T-helper 2 cell treated with Interferon-gamma antibody and Interleukin-4, amounts not matched to agents 5 μg/mL and 100 μg/mL, for 36 hours (primary cell): Measurements from ENCODE around the gene CMBL.
"Not testable (repeated sequence)": the region's sequence is repeated elsewhere in the genome, so short reads cannot be mapped to it uniquely, and the experiment has no call there.

Source experiments
- DNase-seq: peaks from one replicate; pipeline ENCODE4 v3.0.0; 2021; ENCODE audit warnings: low spot score
- H3K27ac Mint-ChIP-seq: one replicate; pipeline ENCODE4 v1.8.0; 2021; ENCODE audit warnings: mild to moderate bottlenecking, mixed read lengths
- H3K27me3 Mint-ChIP-seq: one replicate; pipeline ENCODE4 v1.8.0; 2021; ENCODE audit warnings: low read depth, mixed read lengths
- H3K36me3 Mint-ChIP-seq: one replicate; pipeline ENCODE4 v1.8.0; 2021; ENCODE audit warnings: low read depth, mixed read lengths
- H3K4me1 Mint-ChIP-seq: one replicate; pipeline ENCODE4 v1.8.0; 2021; ENCODE audit warnings: low read depth, mixed read lengths
- H3K4me3 Mint-ChIP-seq: one replicate; pipeline ENCODE4 v1.8.0; 2022; ENCODE audit warnings: mild to moderate bottlenecking, moderate library complexity, mixed read lengths
- H3K9me3 Mint-ChIP-seq: one replicate; pipeline ENCODE4 v1.8.0; 2021; ENCODE audit warnings: mixed read lengths

Gene CMBL

DNA sequence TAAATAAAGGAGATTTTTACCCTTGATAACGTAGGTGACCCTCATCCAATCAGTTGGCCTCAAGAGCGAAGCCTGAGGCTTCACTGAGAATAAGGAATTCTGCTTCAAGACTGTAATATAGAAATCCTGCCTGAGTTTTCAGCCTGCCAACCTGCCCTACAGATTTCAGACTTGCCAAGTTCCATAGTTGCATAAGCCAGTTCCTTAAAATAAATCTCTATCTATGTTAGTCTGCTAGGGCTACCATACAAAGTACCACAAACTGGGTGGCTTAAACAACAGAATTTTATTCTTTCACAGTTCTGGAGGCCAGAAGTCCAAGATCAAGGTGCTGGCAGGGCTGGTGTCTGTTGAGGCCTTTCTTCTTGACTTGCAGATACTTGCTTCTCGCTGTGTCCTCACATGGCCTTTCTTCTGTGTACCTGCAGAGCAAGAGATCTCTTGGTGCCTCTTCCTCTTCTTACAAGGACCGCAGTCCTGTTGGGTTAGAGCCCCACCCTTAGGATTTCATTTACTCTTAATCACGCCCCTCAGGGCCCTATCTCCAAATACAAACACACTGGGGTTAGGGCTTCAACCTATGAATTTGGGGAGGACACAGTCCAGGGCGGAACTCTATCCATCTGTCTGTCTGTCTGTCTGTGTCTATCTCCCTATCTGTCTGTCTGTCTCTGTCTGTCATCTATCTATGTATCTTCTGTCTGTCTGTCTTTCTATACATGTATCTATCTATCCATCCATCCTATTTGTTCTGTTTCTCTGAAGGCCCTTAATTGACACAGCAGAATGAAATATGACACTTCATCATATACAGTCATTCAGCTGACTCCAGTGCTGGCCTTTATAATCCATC, 17.0 kb upstream of the CMBL start:
- no peaks in the 10 kb centered on the region for H3K4me1 Mint-ChIP-seq
- no peak for DNase-seq
- H3K36me3 Mint-ChIP-seq = no peaks in the 10 kb centered on the region
- no peak overlapping the region for H3K27ac Mint-ChIP-seq
- H3K9me3 Mint-ChIP-seq = no peaks in the 10 kb centered on the region
- H3K27me3 Mint-ChIP-seq = peaks cover 14% of the 10 kb centered on the region
- no peak overlapping the region for H3K4me3 Mint-ChIP-seq

DNA sequence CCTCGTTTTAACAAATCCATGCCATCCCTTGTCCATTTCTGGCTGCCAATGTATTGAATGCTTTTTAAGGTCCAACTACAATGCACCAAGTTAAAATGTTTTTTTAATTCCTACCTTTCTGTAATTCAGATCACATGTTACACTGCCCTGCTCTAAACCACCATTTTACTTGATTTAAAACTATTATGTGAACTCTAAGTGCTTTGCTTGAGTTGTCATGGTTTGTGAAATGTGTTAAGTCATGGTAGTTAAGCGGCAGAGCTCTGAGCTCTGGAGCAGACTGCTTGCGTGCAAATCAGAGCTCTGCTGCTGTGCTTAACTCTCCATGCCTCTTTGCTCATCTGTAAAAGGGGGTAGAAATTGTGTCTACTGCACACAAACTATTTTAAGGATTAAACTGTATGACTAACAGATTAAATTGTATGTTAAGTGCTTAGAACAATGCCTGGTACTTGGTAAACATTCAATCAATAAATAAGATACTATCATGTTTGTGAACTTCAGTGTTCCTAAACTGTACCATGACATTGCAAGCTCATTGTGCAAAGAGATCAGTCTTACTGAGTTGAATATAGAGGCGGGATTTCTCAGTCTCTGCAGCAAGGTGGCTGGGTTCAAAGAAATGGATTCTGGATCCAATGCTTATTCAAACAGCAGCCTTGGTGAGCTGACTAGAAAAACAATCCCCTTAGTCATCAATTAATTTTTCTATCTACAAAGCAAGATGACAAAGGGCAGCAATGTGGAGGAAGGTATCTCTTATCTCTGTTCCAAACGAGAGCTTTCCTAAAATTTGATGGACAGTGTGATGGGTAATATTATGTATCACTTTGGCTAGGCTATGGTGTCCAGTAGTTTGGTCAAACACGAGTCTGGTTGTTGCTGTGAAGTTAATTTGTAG, 16.1 kb upstream of the CMBL start:
- peaks cover 5% of the 10 kb centered on the region for H3K27me3 Mint-ChIP-seq
- no peaks in the 10 kb centered on the region for H3K9me3 Mint-ChIP-seq
- no peak overlapping the region for H3K27ac Mint-ChIP-seq
- DNase-seq = no peak
- no peaks in the 10 kb centered on the region for H3K4me1 Mint-ChIP-seq
- no peaks in the 10 kb centered on the region for H3K36me3 Mint-ChIP-seq
- H3K4me3 Mint-ChIP-seq = no peak overlapping the region

GRCh38 chr5:10321882-10322281, 14.2 kb upstream of the CMBL start:
- Mint-ChIP-seq H3K27me3 (peaks cover 2% of the 10 kb centered on the region), H3K27ac (no peak overlapping the region), H3K4me1 (no peaks in the 10 kb centered on the region), H3K4me3 (no peak overlapping the region), H3K9me3 (no peaks in the 10 kb centered on the region), H3K36me3 (no peaks in the 10 kb centered on the region)
- no peak for DNase-seq

- no peak overlapping the region for H3K4me3 Mint-ChIP-seq
- DNase-seq = no peak
- H3K27me3 Mint-ChIP-seq = peaks cover 2% of the 10 kb centered on the region
- no peaks in the 10 kb centered on the region for H3K9me3 Mint-ChIP-seq
- no peaks in the 10 kb centered on the region for H3K36me3 Mint-ChIP-seq
- no peaks in the 10 kb centered on the region for H3K4me1 Mint-ChIP-seq
- no peak overlapping the region for H3K27ac Mint-ChIP-seq
These were observed 13.1 kb upstream of the CMBL start for GRCh38 chr5:10320793-10321192.

- Mint-ChIP-seq H3K27ac (no peak overlapping the region), H3K27me3 (peaks cover 2% of the 10 kb centered on the region), H3K4me1 (no peaks in the 10 kb centered on the region), H3K9me3 (no peaks in the 10 kb centered on the region), H3K36me3 (no peaks in the 10 kb centered on the region), H3K4me3 (no peak overlapping the region)
- no peak for DNase-seq
These were observed 11.6 kb upstream of the CMBL start for GRCh38 chr5:10319202-10319851.

DNA sequence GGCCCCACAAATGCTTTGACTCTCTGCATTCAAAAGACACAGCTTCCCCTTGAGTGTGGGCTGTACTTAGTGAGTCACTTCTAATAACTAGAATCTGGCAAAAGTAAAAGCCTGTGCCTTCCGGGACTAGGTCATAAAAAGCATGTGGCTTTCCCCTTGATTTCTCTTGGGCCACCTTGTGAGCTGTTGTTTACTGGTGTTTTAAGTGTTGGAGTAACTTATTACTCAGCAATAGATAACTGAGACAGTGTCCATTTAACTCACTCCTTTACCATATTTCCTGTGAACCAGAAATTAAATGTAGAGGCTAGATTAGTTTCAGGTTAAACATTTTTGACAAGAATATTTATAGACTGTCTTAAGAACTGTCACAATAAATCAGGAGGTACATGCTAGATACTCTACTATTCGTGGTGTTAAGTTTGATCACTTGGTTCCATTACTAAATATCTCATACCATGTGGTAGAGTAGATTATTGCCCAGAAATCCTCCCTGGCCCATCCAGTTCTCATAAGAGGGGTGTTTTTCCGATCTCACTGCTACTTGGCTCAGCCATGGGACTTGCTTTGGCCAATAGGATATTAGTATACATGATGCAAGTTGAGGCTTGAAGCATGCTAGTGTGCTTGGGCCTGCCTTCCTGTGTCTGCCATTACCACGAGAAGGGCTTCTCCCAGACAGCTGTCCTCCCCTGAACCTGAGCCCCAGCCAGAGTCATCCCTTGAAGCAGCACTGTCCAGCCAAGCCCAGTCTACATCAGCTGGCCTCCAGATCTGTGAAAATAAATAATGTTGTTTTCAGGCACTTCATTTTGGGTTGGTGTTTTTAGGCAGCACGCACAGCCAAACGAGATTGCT, 10.4 kb upstream of the CMBL start:
- DNase-seq = no peak
- Mint-ChIP-seq H3K4me3 (no peak overlapping the region), H3K4me1 (no peaks in the 10 kb centered on the region), H3K9me3 (no peaks in the 10 kb centered on the region), H3K36me3 (no peaks in the 10 kb centered on the region), H3K27ac (no peak overlapping the region), H3K27me3 (no peaks in the 10 kb centered on the region)

GRCh38 chr5:10315824-10316509, 8.3 kb upstream of the CMBL start:
- Mint-ChIP-seq H3K9me3 (no peaks in the 10 kb centered on the region), H3K27me3 (no peaks in the 10 kb centered on the region), H3K4me1 (peaks cover under 1% of the 10 kb centered on the region), H3K4me3 (no peak overlapping the region), H3K36me3 (no peaks in the 10 kb centered on the region), H3K27ac (no peak overlapping the region)
- no peak for DNase-seq

DNA sequence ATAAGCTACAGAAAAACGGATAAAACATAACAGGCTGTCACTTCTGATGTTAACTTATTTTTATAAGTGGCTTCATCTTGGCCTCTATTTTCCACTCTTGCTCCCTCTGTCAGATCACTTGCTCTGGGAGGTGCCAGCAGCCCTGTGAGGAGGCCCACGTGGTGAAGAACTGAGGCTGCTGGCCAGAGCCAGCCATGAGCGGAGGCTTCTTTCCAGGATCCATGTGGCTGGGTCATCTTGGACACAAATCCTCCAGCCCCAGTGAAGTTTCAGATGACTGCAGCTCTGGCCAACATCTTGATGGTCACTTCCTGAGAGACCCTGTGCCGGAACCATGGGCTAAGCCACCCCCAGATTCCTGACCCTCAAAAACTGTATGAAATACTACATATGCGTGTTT, 7.5 kb upstream of the CMBL start:
- DNase-seq = no peak
- Mint-ChIP-seq H3K27ac (no peak overlapping the region), H3K36me3 (no peaks in the 10 kb centered on the region), H3K4me3 (no peak overlapping the region), H3K9me3 (no peaks in the 10 kb centered on the region), H3K27me3 (no peaks in the 10 kb centered on the region), H3K4me1 (peaks cover 3% of the 10 kb centered on the region)

DNA sequence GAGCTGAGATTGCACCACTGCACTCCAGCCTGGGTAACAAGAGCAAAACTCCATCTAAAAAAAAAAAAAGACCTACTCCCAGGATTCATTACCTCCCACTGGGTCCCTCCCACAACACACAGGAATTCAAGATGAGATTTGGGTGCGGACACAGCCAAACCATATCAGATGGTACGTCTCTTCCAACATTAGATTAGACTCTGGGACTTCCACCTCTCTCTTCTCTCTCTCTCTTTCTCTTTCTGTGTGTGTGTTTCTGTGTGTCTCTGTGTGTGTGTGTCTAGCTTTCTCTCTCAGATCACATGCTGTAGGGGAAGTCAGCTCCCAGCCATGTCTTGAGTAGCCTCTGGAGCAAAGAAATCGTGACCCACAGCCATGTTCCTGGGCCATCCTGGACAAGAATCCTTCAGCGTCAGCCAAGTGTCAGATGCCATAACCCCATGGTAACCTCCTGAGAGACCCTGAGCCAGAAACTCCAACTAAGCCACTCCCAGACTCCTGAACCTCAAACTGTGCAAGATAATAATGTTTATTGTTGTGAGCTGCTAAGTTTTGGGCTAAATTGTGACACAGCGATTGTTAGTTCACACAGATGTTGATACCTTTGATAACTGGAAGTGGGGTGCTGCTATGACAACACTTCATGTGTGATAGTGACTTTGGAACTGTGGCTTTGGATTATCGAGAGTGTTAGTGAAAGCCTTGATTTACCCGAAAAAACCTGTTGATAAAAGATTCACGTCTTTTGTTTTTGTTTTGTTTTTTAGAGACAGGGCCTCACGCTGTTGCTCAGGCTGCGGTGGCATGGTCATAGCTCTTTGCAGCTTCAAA, 4.1 kb upstream of the CMBL start:
- peaks cover 22% of the 10 kb centered on the region for H3K27me3 Mint-ChIP-seq
- no peak for DNase-seq
- no peaks in the 10 kb centered on the region for H3K9me3 Mint-ChIP-seq
- peaks cover 7% of the 10 kb centered on the region for H3K4me1 Mint-ChIP-seq
- H3K36me3 Mint-ChIP-seq = peaks cover 3% of the 10 kb centered on the region
- H3K4me3 Mint-ChIP-seq = no peak overlapping the region
- no peak overlapping the region for H3K27ac Mint-ChIP-seq

DNA sequence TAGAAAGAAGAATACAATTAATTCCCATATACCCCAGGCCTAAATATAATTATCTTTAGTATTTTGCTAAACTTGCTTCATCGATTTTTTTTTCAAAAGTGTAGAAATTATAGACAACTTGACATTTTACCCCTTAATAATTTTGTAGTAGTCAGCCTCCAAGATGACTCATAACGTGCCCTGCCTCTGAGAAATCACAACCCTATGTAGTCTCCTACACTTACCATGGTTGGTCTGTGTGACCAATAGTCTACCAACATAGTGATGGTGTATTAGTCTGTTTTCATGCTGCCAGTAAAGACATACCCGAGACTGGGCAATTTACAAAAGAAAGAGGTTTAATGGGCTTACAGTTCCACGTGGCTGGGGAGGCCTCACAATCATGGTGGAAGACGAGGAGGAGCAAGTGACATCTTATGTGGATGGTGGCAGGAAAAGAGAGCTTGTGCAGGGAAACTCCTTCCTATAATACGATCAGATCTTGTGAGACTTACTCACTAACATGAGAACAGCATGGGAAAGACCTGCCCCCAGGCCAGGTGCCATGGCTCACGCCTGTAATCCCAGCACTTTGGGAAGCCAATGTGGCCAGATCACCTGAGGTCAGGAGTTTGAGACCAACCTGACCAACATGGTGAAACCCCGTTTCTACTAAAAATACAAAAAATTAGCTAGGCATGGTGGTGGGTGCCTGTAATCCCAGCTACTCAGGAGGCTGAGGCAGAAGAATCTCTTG, 3.3 kb upstream of the CMBL start:
- peaks cover 30% of the 10 kb centered on the region for H3K27me3 Mint-ChIP-seq
- DNase-seq, H3K36me3 Mint-ChIP-seq, H3K27ac Mint-ChIP-seq, H3K9me3 Mint-ChIP-seq, H3K4me3 Mint-ChIP-seq, H3K4me1 Mint-ChIP-seq: not testable (repeated sequence)

GRCh38 chr5:10310066-10310779, 2.5 kb upstream of the CMBL start:
- Mint-ChIP-seq H3K27me3 (peaks cover 37% of the 10 kb centered on the region), H3K36me3 (peaks cover 3% of the 10 kb centered on the region), H3K4me3 (no peak overlapping the region), H3K4me1 (peaks cover 7% of the 10 kb centered on the region), H3K27ac (no peak overlapping the region), H3K9me3 (no peaks in the 10 kb centered on the region)
- DNase-seq = no peak
